GM10248 (cell line): Measurements from ENCODE around the gene CELA2B.
A peak's percentile ranks its signal among the peaks of the same experiment; 100 is the strongest.

ENCODE experiments used
- CTCF ChIA-PET: fragments of 300-600 bp; sonication (Branson Sonifier 250); formaldehyde crosslinking; extraction: SDS; loops from one replicate; lab custom pipeline; 2021; ENCODE audit warnings: antibody characterized with exemption; lab: Yijun Ruan, JAX
- POLR2A ChIA-PET: fragments of 350-650 bp; sonication (Branson Sonifier 250); formaldehyde crosslinking; extraction: SDS; loops from one replicate; lab custom pipeline; 2020; ENCODE audit warnings: antibody characterized with exemption; lab: Yijun Ruan, JAX
- DNase-seq: peaks from one replicate; pipeline ENCODE4 v3.0.0; 2012; ENCODE audit errors: extremely low spot score
- TF ChIP-seq, protein P1 (sequence below): IDR thresholded peaks from 2 replicates; pipeline ENCODE4 v1.5.1; 2012; ENCODE audit warnings: mild to moderate bottlenecking, low read depth; ENCODE audit errors: extremely low read depth, missing control alignments, control extremely low read depth

Gene CELA2B

DNA sequence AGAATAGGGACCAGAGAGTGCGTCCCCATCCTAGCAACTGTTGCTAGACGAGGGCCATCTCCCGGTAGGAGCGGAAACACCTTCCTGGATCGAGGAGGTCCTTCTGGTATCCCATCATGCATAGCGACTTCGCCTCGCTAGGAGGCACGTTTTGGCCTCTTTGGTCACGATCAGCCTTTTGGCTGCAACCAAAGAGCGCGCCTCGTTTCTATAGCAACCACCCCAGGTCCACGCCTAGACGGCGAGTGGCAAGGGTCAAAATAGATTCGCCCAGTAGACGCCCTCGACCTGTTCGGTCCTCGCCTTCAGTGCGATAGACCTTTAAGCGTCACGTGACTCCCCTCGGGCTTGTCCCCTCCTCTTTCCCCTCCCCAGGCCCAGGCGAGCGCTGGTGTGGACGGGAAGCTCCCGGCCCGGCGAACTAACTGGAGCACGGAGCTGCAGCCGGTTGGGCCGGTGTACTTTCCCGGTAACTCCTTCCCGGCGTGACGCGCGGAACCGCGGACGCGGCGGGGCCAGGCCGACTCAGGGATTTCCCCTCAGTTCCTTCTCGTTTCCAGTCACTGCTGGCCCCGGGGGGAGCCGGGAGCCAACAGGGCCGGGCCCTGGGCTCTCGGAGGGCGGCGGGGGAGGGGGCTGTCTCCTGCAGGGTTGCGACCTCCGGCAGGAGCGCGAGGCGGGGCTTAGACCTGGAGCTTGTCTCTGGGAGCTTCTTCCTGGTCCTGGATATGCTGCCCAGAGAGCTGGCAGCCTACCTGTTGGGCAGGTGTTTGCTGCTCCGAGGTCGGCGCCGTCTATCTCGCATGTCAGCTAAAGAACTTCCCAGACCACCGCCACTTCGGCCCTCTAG lies 50.8 kb downstream of the CELA2B start, which contains the start of gene DNAJC16:
Gene DNAJC16 (plus strand): TSS at position 359 of the 850 bp plus-strand sequence. CDS start 2,258 bp downstream, outside the sequence.
- peak; percentile 91 for DNase-seq
- CTCF ChIA-PET: no interaction called here
- TF ChIP-seq, protein P1, sequence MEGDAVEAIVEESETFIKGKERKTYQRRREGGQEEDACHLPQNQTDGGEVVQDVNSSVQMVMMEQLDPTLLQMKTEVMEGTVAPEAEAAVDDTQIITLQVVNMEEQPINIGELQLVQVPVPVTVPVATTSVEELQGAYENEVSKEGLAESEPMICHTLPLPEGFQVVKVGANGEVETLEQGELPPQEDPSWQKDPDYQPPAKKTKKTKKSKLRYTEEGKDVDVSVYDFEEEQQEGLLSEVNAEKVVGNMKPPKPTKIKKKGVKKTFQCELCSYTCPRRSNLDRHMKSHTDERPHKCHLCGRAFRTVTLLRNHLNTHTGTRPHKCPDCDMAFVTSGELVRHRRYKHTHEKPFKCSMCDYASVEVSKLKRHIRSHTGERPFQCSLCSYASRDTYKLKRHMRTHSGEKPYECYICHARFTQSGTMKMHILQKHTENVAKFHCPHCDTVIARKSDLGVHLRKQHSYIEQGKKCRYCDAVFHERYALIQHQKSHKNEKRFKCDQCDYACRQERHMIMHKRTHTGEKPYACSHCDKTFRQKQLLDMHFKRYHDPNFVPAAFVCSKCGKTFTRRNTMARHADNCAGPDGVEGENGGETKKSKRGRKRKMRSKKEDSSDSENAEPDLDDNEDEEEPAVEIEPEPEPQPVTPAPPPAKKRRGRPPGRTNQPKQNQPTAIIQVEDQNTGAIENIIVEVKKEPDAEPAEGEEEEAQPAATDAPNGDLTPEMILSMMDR: no peak
- POLR2A ChIA-PET: interaction anchor here (0.9 kb wide), 1 partner anchor 1775 kb away, joined by 4 read pairs; no protein-coding TSS in a partner anchor

DNA sequence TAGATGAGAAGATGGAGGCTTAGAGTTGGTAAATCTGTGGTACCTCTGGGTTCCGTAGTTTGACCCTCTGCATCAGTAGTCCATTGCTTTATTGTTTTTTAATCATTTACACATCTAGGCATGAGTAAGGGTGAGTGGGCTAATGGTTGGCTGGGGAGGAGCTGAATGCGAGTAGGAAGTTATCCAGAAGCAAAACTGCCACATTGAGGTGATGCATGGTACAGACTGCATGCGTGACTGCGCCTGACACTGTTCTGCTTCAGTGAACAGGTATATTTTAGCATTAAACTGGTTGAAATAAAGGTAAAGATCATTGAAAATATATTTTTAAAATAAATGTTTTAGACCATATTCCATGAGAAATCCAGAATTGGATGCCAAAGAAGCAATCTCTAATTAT lies 55.1 kb downstream of the CELA2B start:
- TF ChIP-seq, protein P1: no peak
- ChIA-PET CTCF (no interaction called here), POLR2A (no interaction called here)
- DNase-seq: no peak

DNA sequence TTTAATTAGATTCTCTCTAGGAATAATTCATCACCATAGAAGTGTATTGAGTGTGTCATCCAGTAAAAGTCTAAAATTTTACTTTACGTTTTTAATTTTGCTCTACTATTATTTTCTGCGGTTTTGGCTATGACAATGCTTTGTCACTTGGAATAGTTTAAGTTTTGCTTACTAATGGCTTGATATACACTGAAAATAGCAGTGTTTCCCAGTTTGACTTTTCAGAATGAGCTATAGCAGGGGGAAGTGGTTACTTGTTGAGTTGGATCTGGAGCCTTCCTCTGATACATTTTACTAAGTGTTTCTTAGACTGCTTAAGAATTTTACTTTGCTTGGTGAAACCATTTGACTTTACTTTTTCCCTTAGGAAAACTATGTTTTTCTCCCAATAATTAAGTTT lies 55.8 kb downstream of the CELA2B start:
- POLR2A ChIA-PET: no interaction called here
- no peak for DNase-seq
- TF ChIP-seq, protein P1: no peak
- CTCF ChIA-PET: no interaction called here

DNA sequence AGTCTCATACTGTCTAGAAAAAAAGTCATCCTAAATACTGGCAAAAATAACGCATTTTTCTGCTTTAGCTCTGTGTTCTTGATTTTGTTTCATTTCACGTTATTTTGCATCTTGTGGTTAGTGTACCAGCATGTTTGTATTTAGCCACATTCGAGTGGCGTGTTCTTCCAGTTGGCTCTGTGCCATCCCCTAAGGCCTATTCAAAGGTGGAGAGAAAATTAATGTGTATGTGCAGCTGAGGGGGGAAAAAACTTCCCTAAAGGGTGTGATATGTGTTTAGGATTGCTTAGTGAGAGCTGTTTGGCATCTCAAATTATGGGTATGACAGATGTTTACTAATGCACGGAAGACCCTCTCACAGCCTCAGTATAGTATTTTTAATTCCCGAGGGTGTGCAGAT lies 62.9 kb downstream of the CELA2B start:
- ChIA-PET POLR2A (no interaction called here), CTCF (interaction anchor here (0.9 kb wide), 1 partner anchor 10 kb away, joined by 3 read pairs; no protein-coding TSS in a partner anchor)
- no peak for DNase-seq
- TF ChIP-seq, protein P1: no peak

DNA sequence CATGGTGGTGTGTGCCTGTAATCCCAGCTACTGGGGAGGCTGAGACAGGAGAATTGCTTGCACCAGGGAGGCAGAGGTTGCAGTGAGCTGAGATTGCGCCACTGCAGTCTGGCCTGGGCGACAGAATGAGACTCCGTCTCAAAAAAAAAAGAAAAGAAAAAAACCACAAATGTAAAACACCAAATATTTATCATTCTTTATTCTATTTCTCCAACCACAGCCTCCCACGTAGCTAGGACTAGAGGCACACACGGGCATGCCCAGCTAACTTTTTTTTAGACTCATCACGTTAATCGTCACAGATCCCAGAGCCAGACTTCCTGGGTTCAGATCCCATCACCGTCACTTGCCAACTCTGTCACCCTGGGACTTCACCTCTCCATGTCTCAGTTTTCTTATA lies 64.3 kb downstream of the CELA2B start:
- CTCF ChIA-PET: no interaction called here
- TF ChIP-seq, protein P1: no peak
- POLR2A ChIA-PET: no interaction called here
- no peak for DNase-seq
